Activated CD4-positive, alpha-beta T cell treated with anti-CD3 and anti-CD28 coated beads, Interleukin-2, amount 10 ng/mL, durations not matched to agents 24 days and 14 days (primary cell): Measurements from ENCODE around the gene MAMLD1. TPM values are rescaled to one million over a fixed set of nuclear protein-coding genes. Genes with fewer than 3 reads are reported as not detected.

Experiments used
- DNase-seq: peaks from one replicate; pipeline ENCODE4 v3.0.0; 2022
- H3K27ac Mint-ChIP-seq: one replicate; pipeline ENCODE4 v1.8.0; 2022; ENCODE audit warnings: mild to moderate bottlenecking, mixed read lengths
- H3K27me3 Mint-ChIP-seq: one replicate; pipeline ENCODE4 v1.8.0; 2022; ENCODE audit warnings: mixed read lengths
- H3K36me3 Mint-ChIP-seq: one replicate; pipeline ENCODE4 v1.8.0; 2022; ENCODE audit warnings: low read depth, mild to moderate bottlenecking, mixed read lengths
- H3K4me1 Mint-ChIP-seq: one replicate; pipeline ENCODE4 v1.8.0; 2021; ENCODE audit warnings: mixed read lengths
- H3K4me3 Mint-ChIP-seq: one replicate; pipeline ENCODE4 v1.8.0; 2022; ENCODE audit warnings: mild to moderate bottlenecking, moderate library complexity, mixed read lengths
- H3K9me3 Mint-ChIP-seq: one replicate; pipeline ENCODE4 v1.8.0; 2021; ENCODE audit warnings: mixed read lengths
- intact Hi-C: fragments of 100-400 bp; cut with micrococcal nuclease; formaldehyde crosslinking; loops from one replicate; pipeline ENCODE4 v1.15.1; 2023
- total RNA-seq: library from RNA; stranded (reverse); gene quantifications from 2 replicates; pipeline ENCODE4 v1.2.3, GENCODE V29; 2022

MAMLD1 gene
- total RNA-seq, 1 donor from 2014 or later, result 14.2 TPM

DNA sequence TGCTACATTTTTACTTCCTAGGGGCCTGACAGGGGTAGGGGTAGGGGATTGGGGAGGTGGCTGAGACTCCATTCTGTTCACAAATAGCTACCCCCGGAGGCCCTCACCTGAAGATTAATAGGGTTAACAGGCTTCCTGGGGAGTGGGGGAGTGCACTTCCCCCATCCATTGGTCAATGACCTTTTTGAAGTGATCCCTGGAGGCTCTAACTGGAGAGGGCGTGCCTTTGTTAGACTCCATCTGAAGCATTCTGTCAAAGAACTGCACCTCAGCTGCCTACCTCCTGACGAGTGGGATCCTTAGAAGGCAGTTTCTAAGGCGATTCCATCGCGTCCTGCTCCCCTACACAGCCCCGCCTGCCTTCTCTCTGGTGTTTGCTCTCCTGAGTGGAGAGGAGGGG, 195.3 kb downstream of the MAMLD1 start:
- H3K4me3 Mint-ChIP-seq, result no peak overlapping the region
- H3K27me3 Mint-ChIP-seq, result peaks cover 4% of the 10 kb centered on the region
- intact Hi-C loops, result no loop called here
- no peak overlapping the region for H3K27ac Mint-ChIP-seq
- peaks cover 2% of the 10 kb centered on the region for H3K9me3 Mint-ChIP-seq
- DNase-seq, result no peak
- H3K4me1 Mint-ChIP-seq, result no peaks in the 10 kb centered on the region
- H3K36me3 Mint-ChIP-seq, result no peaks in the 10 kb centered on the region

Other genes starting within 250 kb of the MAMLD1 start
- gene MTM1, start 205.3 kb downstream of the MAMLD1 start, total RNA-seq, result 18.2 and 23.7 TPM in 2 replicates